DOHH2 (cell line): Measurements from ENCODE around the gene IMMP1L.

Source experiments
- EZH2phosphoT487 ChIP-seq: fragments of 200-600 bp; sonication (generic); IDR thresholded peaks from 2 replicates; pipeline ENCODE4 v1.6.1; 2017; ENCODE audit warnings: borderline replicate concordance, mild to moderate bottlenecking, antibody characterized with exemption, low read length, moderate library complexity, mixed read lengths
- TF ChIP-seq, protein P1 (sequence below): fragments of 200-600 bp; sonication (generic); IDR thresholded peaks from one replicate; pipeline ENCODE4 v1.5.1; 2014; ENCODE audit warnings: antibody characterized with exemption, mild to moderate bottlenecking, low read depth, low read length; ENCODE audit not compliant: poor library complexity, severe bottlenecking

DNA sequence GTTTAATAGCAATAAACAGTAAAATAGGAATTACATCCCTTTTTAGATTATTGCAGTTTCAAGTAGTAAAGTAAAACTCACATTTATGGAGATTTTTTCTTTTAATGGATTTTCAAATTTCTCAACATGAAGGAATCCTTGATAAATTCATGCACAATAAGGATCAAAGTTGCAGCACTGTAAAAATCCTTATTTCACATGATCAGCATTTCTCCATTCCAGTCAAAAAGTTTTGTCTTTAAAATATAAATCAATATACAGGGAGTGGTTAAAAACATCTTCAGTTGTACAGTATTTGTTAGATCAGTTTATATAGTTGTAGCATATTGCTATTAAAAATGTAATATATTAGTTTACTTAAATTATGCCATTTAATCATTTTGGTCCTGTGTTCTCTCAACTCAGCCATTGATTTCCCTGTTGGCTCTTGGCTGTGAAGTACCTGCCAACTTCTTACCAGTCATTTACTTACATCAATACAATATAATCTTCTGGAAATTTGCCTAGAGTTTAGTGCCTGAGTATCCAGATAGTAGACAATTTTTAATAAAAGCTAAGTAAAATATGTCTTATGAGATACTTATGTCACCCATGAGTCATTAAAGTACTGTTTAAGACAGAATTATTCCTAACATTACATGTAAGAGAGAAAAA lies 12.2 kb upstream of the IMMP1L start:
- TF ChIP-seq, protein P1, sequence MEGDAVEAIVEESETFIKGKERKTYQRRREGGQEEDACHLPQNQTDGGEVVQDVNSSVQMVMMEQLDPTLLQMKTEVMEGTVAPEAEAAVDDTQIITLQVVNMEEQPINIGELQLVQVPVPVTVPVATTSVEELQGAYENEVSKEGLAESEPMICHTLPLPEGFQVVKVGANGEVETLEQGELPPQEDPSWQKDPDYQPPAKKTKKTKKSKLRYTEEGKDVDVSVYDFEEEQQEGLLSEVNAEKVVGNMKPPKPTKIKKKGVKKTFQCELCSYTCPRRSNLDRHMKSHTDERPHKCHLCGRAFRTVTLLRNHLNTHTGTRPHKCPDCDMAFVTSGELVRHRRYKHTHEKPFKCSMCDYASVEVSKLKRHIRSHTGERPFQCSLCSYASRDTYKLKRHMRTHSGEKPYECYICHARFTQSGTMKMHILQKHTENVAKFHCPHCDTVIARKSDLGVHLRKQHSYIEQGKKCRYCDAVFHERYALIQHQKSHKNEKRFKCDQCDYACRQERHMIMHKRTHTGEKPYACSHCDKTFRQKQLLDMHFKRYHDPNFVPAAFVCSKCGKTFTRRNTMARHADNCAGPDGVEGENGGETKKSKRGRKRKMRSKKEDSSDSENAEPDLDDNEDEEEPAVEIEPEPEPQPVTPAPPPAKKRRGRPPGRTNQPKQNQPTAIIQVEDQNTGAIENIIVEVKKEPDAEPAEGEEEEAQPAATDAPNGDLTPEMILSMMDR = no peak
- TF ChIP-seq EZH2phosphoT487 = no peak
